Endothelial cell of umbilical vein (primary cell): ENCODE measurements around the gene CPTP. TPM values are rescaled to one million over a fixed set of nuclear protein-coding genes. Genes with fewer than 3 reads are reported as not detected.

Experiments used
- BruUV-seq: library from RNA; stranded (reverse); fragments of 400-500 nt; replicated peaks from 2 replicates; lab custom pipeline; 2021; lab: Mats Ljungman, UMichigan
- CTCF ChIA-PET: fragments of 300-600, 350-600 bp; sonication (Branson Sonifier 250); formaldehyde crosslinking; loops from one replicate; lab custom pipeline; 2021; ENCODE audit warnings: antibody characterized with exemption, inconsistent platforms; lab: Charles Lee
- POLR2A ChIA-PET: fragments of 300-600, 350-600 bp; sonication (Branson Sonifier 250); formaldehyde crosslinking; loops from one replicate; lab custom pipeline; 2021; ENCODE audit warnings: antibody characterized with exemption, inconsistent platforms; lab: Charles Lee
- DNase-seq: peaks from one replicate; pipeline ENCODE4 v3.0.0-alpha.2; 2011; ENCODE audit warnings: low read depth, low spot score
- FAIRE-seq: peaks from 2 replicates; lab custom pipeline; 2011; peaks lifted over from hg19 to GRCh38; lab: Jason Lieb, UNC
- H2AFZ ChIP-seq: 2 replicates; pipeline ENCODE4 v1.6.0; 2012; ENCODE audit warnings: low read depth, low read length, control low read depth, inconsistent platforms
- H3K27ac ChIP-seq: 2 replicates; pipeline ENCODE4 v1.5.1; 2011; ENCODE audit warnings: low read depth, mild to moderate bottlenecking, control low read depth, low read length, moderate library complexity; ENCODE audit not compliant: insufficient read depth
- H3K27me3 ChIP-seq, 2 experiments: 2 replicates each; pipeline versions ENCODE4 v1.6.0 to v1.6.1; 2011; ENCODE audit warnings: low read length in 2 of 2, mixed read lengths in 1 of 2; ENCODE audit not compliant: control insufficient read depth in 2 of 2, insufficient read depth in 2 of 2
- H3K36me3 ChIP-seq, 2 experiments: 2 replicates in 1 of 2; 3 replicates in 1 of 2; pipeline ENCODE4 v1.5.1; 2011; ENCODE audit warnings: low read length in 2 of 2, mild to moderate bottlenecking in 1 of 2, moderate library complexity in 1 of 2; ENCODE audit not compliant: control insufficient read depth in 2 of 2, insufficient read depth in 2 of 2; ENCODE audit errors: extremely low read depth in 1 of 2
- H3K4me1 ChIP-seq: 3 replicates; pipeline ENCODE4 v1.5.1; 2011; ENCODE audit warnings: mild to moderate bottlenecking, low read length; ENCODE audit not compliant: control insufficient read depth, insufficient read depth; ENCODE audit errors: extremely low read depth
- H3K4me2 ChIP-seq: 2 replicates; pipeline ENCODE4 v1.6.1; 2011; ENCODE audit warnings: low read length, control low read depth, mixed read lengths; ENCODE audit not compliant: insufficient read depth
- H3K4me3 ChIP-seq, 3 experiments: fragments of 200-600 bp in 1 of 3; sonication (generic), shearing (Covaris generic) in 1 of 3; replicated peaks in 1 of 3; 2 replicates each; pipeline ENCODE4 v1.5.1; 2011 to 2016; ENCODE audit warnings: control low read depth in 3 of 3, low read length in 3 of 3, mild to moderate bottlenecking in 2 of 3, inconsistent platforms in 1 of 3, low read depth in 1 of 3, moderate library complexity in 1 of 3; ENCODE audit not compliant: insufficient read depth in 1 of 3
- H3K79me2 ChIP-seq: 2 replicates; pipeline ENCODE4 v1.6.0; 2012; ENCODE audit warnings: low read length, inconsistent platforms; ENCODE audit not compliant: control insufficient read depth, insufficient read depth
- H3K9ac ChIP-seq: replicated peaks from 2 replicates; pipeline ENCODE3; 2011; ENCODE audit warnings: low read length, control low read depth; ENCODE audit not compliant: insufficient read depth; ENCODE audit errors: extremely low read depth
- H3K9me1 ChIP-seq: replicated peaks from 3 replicates; pipeline ENCODE4 v1.6.0; 2011; ENCODE audit warnings: mild to moderate bottlenecking, low read length; ENCODE audit not compliant: control insufficient read depth, insufficient read depth; ENCODE audit errors: extremely low read depth
- H3K9me3 ChIP-seq: replicated peaks from 2 replicates; pipeline ENCODE4 v1.5.1; 2012; ENCODE audit warnings: low read length, inconsistent platforms; ENCODE audit not compliant: control insufficient read depth, insufficient read depth
- H4K20me1 ChIP-seq: replicated peaks from 2 replicates; pipeline ENCODE3; 2011; ENCODE audit warnings: mild to moderate bottlenecking, low read length; ENCODE audit not compliant: control insufficient read depth, insufficient read depth; ENCODE audit errors: extremely low read depth
- CTCF ChIP-seq, 2 donors: IDR thresholded peaks; 1 replicate in 1 of 2; 2 replicates in 1 of 2; pipeline ENCODE4 v1.5.1; 2011; ENCODE audit warnings: low read length in 2 of 2, mild to moderate bottlenecking in 2 of 2, moderate library complexity in 2 of 2, control low read depth in 1 of 2, inconsistent platforms in 1 of 2, low read depth in 1 of 2; ENCODE audit not compliant: insufficient read depth in 1 of 2; ENCODE audit errors: extremely low read depth in 1 of 2
- EZH2 ChIP-seq: IDR thresholded peaks from 2 replicates; pipeline ENCODE4 v1.6.1; 2012; ENCODE audit warnings: borderline replicate concordance, low read depth, mild to moderate bottlenecking, moderate library complexity, low read length, inconsistent platforms; ENCODE audit not compliant: severe bottlenecking
- FOS ChIP-seq: IDR thresholded peaks from 2 replicates; pipeline ENCODE4 v1.6.1; 2011; ENCODE audit warnings: mild to moderate bottlenecking, low read length, moderate library complexity, borderline replicate concordance; ENCODE audit not compliant: insufficient read depth
- GATA2 ChIP-seq: IDR thresholded peaks from 2 replicates; pipeline ENCODE4 v1.7.0; 2011; ENCODE audit warnings: low read depth, mild to moderate bottlenecking, moderate library complexity, mixed read lengths, low read length; ENCODE audit not compliant: insufficient read length, insufficient read depth
- JUN ChIP-seq: IDR thresholded peaks from 2 replicates; pipeline ENCODE4 v1.6.1; 2011; ENCODE audit warnings: borderline replicate concordance, low read depth; ENCODE audit not compliant: insufficient read length, insufficient read depth
- MAX ChIP-seq: IDR thresholded peaks from 2 replicates; pipeline ENCODE4 v1.6.1; 2011; ENCODE audit not compliant: insufficient read depth, insufficient read length
- MYC ChIP-seq: IDR thresholded peaks from one replicate; pipeline ENCODE4 v1.6.1; 2011; ENCODE audit warnings: mild to moderate bottlenecking, low read depth, low read length
- POLR2A ChIP-seq: IDR thresholded peaks from 2 replicates; pipeline ENCODE4 v1.6.1; 2012; ENCODE audit warnings: low read depth, mild to moderate bottlenecking, control low read depth, low read length
- POLR2AphosphoS5 ChIP-seq: IDR thresholded peaks from 2 replicates; pipeline ENCODE4 v1.6.1; 2012; ENCODE audit warnings: low read depth, mild to moderate bottlenecking, control low read depth, low read length, moderate library complexity; ENCODE audit not compliant: insufficient read depth
- dilution Hi-C: fragments of 300-500 bp; cut with MboI; formaldehyde crosslinking; loops from one replicate; pipeline ENCODE4 v1.15.0; 2019; ENCODE audit warnings: low sequenced_read_pairs; ENCODE audit not compliant: extremely low pct_ligation_motif_present
- intact Hi-C: fragments of 100-400 bp; cut with micrococcal nuclease; formaldehyde crosslinking; loops from one replicate; pipeline ENCODE4 v1.10.0; 2022
- polyA plus RNA-seq, 4 experiments: library from polyadenylated mRNA; depleted of rRNA in 3 of 4; stranded (reverse) in 3 of 4; unstranded in 1 of 4; fragments of >200 nt; gene quantifications; 2 replicates each; pipeline versions ENCODE4 v1.2.1 to v1.2.3, GENCODE V29; 2011 to 2012; ENCODE audit warnings: missing spikeins in 1 of 4
- total RNA-seq: library from RNA; stranded (reverse); gene quantifications from 2 replicates; pipeline ENCODE4 v1.2.3, GENCODE V29; 2021

CPTP gene
- total and polyA plus RNA-seq, 2 donors (not counting 3 experiments of a cell fraction or from before 2014, with no cell fraction given): 20.9 to 29.5 TPM

GRCh38 chr1:1345860-1346500, 21.4 kb downstream of the CPTP start:
- H3K79me2 ChIP-seq: peaks cover 33% of the 10 kb centered on the region
- TF ChIP-seq GATA2: no peak
- no peak for TF ChIP-seq MYC
- no peak for TF ChIP-seq MAX
- no peak for TF ChIP-seq CTCF (IDR thresholded peaks at IDR 0.05; ENCODE audit: extremely low read depth in 1 of 2, insufficient read depth in 1 of 2, low read depth in 1 of 2, low read length in 2 of 2)
- TF ChIP-seq EZH2: no peak
- no peak for TF ChIP-seq FOS
- no peak for TF ChIP-seq JUN
- TF ChIP-seq POLR2AphosphoS5: no peak
- TF ChIP-seq POLR2A: no peak
- no peak overlapping the region for H3K9ac ChIP-seq
- no peak overlapping the region for H3K27ac ChIP-seq
- H3K9me1 ChIP-seq: no peaks in the 10 kb centered on the region
- BruUV-seq: no TSS peak
- FAIRE-seq (no peak), DNase-seq (no peak)
- no peak overlapping the region for H2AFZ ChIP-seq
- dilution Hi-C loops: no loop called here
- ChIA-PET POLR2A (no interaction called here), CTCF (interaction anchor here (0.6 to 2.0 kb wide), 3 partner anchors 26 to 123 kb away, joined by 3 to 6 read pairs (median 4); no protein-coding TSS in a partner anchor)
- H3K4me3 ChIP-seq: no peak overlapping the region
- H4K20me1 ChIP-seq: no peaks in the 10 kb centered on the region
- H3K9me3 ChIP-seq: no peaks in the 10 kb centered on the region
- peaks cover 0 to 5% of the 10 kb centered on the region in 2 experiments for H3K36me3 ChIP-seq
- peaks cover 10% of the 10 kb centered on the region for H3K4me1 ChIP-seq
- H3K4me2 ChIP-seq: no peak overlapping the region
- intact Hi-C loops: no loop called here
- no peaks in the 10 kb centered on the region for H3K27me3 ChIP-seq
